SW 1271 (cell line): ENCODE data around the gene HPGD.

Source experiments
- DNase-seq, 2 experiments: peaks; one replicate each; lab custom pipeline; 2025; lab: John Stamatoyannopoulos, UW

Gene HPGD

GRCh38 chr4:174522183-174523024 lies at the start of gene HPGD:
TSS of gene HPGD (minus strand) at chr4:174522488. CDS start at chr4:174522451, 37 bp downstream.
- DNase-seq = no peak

- no peak for DNase-seq
Measured at GRCh38 chr4:174564529-174564928, 42.2 kb upstream of the HPGD start.

DNA sequence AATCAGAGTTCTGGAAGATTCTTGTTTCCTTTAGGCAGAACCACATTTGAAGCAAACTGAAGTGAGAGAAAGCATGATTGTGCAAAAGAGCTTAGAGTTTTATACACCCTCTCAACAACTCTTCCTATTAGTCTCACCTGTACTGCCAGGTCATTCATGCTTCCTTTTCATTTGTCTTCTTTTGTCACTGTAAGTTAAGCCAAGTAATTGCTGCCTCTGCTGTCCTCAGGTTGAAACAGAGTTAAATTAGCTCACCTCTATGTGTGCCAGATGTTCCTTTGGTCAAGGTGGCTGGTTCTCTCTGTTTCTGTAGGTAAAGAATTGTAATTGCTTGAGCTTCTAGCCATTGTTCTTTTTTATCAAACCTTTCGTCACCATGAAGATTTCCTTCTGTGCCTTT lies 41.1 kb upstream of the HPGD start:
- no peak for DNase-seq

DNA sequence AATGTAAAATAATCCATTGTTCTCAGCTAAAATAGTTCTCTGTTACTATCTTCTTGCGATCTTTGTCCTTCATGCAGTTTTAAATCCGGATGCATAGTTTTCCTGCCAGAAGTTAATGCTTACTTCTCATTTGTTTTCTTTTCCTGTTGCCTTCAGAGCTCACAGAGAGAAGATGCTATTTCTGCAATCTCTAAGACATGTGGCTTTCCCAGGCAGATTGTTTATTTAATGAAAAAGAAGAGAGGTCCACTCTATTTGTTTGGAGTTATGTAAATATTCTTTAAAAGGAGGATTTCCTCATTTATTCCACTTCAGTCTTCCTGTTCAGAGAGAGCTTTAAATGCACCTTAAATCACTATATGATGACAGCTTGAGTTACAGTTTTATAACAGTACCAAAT lies 39.3 kb upstream of the HPGD start:
- DNase-seq = no peak

GRCh38 chr4:174559894-174560293 lies 37.6 kb upstream of the HPGD start:
- no peak for DNase-seq

GRCh38 chr4:174555789-174556630 lies 33.7 kb upstream of the HPGD start:
- DNase-seq = no peak

- DNase-seq = no peak
Measured at GRCh38 chr4:174554231-174554728, 32.0 kb upstream of the HPGD start.

- no peak for DNase-seq
Measured at GRCh38 chr4:174553828-174554227, 31.5 kb upstream of the HPGD start.

GRCh38 chr4:174553031-174553430 lies 30.7 kb upstream of the HPGD start:
- DNase-seq = no peak

DNA sequence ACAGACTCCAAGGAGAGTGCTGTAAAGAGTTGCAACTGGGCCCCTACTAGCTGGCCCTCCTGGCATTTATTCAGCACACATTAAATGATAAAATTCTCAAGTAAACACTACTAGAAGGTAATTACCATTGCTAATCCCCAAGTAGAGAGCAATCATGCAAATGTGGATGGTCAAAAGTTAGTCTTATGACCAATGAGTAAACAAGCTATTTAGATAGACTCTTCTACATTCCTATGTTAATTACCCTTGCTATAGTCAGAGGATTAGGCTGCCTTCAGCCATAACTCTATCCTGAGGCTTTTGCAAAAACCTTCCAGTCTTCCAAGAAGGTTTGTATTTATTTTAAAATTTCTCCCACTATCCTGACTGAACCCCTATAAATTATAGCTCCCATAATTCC lies 28.3 kb upstream of the HPGD start:
- no peak for DNase-seq

GRCh38 chr4:174549721-174550120 lies 27.4 kb upstream of the HPGD start:
- no peak for DNase-seq

DNA sequence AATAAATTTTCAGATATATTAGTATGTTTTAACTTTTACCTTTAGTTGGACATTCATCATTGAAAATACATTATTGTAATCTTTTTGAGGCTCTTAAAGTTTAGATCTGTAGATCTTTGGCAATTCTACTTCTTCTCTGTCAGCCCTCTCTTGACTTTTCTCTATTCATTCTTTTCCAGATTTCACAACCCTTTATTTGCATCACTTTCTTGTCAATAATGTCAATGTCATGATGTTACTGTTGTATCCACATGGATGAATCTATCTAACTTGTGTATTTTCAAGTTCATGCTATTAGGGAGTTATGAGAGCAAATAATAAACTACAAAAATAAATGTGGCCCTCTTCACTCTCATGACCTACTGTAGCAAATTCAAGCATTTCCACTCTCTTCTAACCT lies 23.0 kb upstream of the HPGD start:
- no peak for DNase-seq

- DNase-seq = no peak
Measured at GRCh38 chr4:174544496-174544895, 22.2 kb upstream of the HPGD start.

- no peak for DNase-seq
Measured at GRCh38 chr4:174540175-174540574, 17.9 kb upstream of the HPGD start.

GRCh38 chr4:174539571-174539970 lies 17.3 kb upstream of the HPGD start:
- no peak for DNase-seq

GRCh38 chr4:174538876-174539250 lies 16.6 kb upstream of the HPGD start:
- DNase-seq = no peak

DNA sequence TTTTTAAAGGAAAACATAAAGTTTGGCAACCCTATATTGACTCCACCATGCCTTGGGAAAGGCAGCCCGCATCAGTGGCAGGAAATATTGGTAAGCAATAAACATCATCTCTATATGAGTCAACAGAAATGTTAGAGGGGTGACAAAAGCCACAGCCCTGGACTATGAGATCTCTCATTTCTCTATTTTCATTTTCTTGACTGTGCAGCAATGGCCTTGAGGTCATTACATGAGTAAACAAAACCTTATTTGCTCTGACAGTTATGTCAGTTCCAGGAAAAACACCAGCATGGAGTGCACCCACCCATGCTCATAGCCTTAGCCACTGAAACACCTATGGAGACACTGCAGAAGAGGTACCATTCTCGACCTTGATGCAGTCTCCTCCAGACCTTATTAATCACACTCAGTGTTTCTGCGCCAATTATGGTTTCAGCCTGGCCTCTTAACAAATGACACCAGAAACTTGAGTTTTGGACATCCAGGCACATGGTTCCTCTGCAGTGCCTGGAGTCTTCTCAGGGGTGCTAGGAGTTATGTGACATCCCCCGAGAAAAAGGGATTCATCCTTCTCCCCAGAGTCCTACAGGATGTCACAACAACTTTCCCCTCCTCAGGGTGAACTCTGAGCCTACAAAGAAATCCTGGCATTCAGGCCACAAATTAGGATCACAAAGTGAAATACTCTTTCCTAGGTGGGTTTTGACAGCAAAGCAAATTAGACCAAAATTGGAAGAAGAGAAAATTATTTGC lies 16.0 kb upstream of the HPGD start:
- no peak for DNase-seq

GRCh38 chr4:174537634-174538033 lies 15.3 kb upstream of the HPGD start:
- DNase-seq = no peak

GRCh38 chr4:174534461-174534860 lies 12.2 kb upstream of the HPGD start:
- DNase-seq = no peak

GRCh38 chr4:174532445-174532844 lies 10.2 kb upstream of the HPGD start:
- DNase-seq = no peak

GRCh38 chr4:174531486-174531885 lies 9.2 kb upstream of the HPGD start:
- DNase-seq = no peak

DNA sequence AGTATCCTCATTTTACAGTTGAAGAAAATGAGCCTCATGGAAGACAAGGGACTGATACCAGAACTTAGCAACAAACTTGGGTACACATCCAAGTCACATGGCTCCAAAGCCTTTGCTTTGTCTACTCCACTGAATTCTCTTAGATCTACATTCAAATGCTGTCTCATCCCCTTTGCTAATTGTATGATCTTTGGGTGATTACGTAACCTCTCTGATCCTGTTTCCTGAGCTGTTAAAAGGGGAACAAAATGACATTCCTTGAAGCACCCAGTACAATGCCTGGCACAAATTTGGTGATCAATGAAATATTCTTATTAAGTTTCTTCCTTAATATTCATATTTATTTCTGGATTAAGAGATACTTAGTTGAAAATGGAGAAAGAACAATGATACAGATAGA lies 5.9 kb upstream of the HPGD start:
- no peak for DNase-seq
